C4-2B (cell line): Measurements from ENCODE around the gene TMEM25.
A peak's percentile ranks its signal among the peaks of the same experiment; 100 is the strongest.

Experiments
- ZFX ChIP-seq: fragments of 450-650 bp; IDR thresholded peaks from 2 replicates; pipeline ENCODE4 v1.6.1; 2017
- TF ChIP-seq, protein P1 (sequence below): fragments of 450-650 bp; conservative IDR thresholded peaks from 2 replicates; pipeline ENCODE4 v1.5.1; 2017; ENCODE audit warnings: mild to moderate bottlenecking

DNA sequence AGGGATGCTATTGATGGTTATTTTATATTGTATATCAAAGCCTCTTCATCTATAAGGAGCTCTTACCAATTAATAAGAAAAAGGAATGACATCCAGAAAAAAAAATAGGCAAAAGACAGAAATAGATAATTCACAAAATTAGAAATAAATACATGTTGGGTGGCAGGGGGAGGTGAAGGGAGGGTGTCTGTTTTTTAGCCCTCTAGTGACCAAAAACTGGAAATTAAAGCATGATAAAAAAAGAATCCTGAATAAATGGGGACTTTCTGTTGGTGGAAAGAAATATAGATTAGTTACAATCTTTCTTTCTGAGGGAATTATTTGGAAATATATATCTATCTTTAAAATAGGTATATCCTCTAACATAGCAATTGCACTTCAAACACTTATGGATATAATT, 45.7 kb upstream of the TMEM25 start:
- TF ChIP-seq, protein P1, sequence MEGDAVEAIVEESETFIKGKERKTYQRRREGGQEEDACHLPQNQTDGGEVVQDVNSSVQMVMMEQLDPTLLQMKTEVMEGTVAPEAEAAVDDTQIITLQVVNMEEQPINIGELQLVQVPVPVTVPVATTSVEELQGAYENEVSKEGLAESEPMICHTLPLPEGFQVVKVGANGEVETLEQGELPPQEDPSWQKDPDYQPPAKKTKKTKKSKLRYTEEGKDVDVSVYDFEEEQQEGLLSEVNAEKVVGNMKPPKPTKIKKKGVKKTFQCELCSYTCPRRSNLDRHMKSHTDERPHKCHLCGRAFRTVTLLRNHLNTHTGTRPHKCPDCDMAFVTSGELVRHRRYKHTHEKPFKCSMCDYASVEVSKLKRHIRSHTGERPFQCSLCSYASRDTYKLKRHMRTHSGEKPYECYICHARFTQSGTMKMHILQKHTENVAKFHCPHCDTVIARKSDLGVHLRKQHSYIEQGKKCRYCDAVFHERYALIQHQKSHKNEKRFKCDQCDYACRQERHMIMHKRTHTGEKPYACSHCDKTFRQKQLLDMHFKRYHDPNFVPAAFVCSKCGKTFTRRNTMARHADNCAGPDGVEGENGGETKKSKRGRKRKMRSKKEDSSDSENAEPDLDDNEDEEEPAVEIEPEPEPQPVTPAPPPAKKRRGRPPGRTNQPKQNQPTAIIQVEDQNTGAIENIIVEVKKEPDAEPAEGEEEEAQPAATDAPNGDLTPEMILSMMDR = peak; percentile 31
- no peak for TF ChIP-seq ZFX
